GM12878 (cell line): ENCODE data around the gene COL20A1. TPM values are rescaled to one million over a fixed set of nuclear protein-coding genes. Genes with fewer than 3 reads are reported as not detected.

Experiments used
- ATAC-seq: fragments of 200-7000 bp; cut with Tn5 transposase; 3 replicates; pipeline ENCODE4 v1.9.1; 2020; ENCODE audit warnings: mild to moderate bottlenecking, moderate library complexity
- BruUV-seq: library from RNA; stranded (reverse); fragments of 400-500 nt; replicated peaks from 2 replicates; lab custom pipeline; 2021; lab: Mats Ljungman, UMichigan
- CTCF ChIA-PET: fragments of 300-600 bp; sonication (Branson Sonifier 250); formaldehyde crosslinking; extraction: SDS; loops from one replicate; lab custom pipeline; 2021; ENCODE audit warnings: inconsistent platforms; lab: Yijun Ruan, JAX
- POLR2A ChIA-PET: fragments of 350-600 bp; formaldehyde crosslinking; extraction: SDS; loops from one replicate; lab custom pipeline; 2021; ENCODE audit warnings: inconsistent platforms; lab: Charles Lee
- RAD21 ChIA-PET: fragments of 300-600 bp; sonication (Branson Sonifier 250); formaldehyde crosslinking; loops from one replicate; lab custom pipeline; 2023; ENCODE audit warnings: antibody characterized with exemption; ENCODE audit not compliant: unreplicated experiment; lab: Charles Lee
- SMC1A ChIA-PET: fragments of 300-600 bp; sonication (Branson Sonifier 250); formaldehyde crosslinking; loops from one replicate; lab custom pipeline; 2023; ENCODE audit not compliant: unreplicated experiment, uncharacterized antibody; lab: Charles Lee
- DNase-seq: peaks from one replicate; pipeline ENCODE4 v3.0.0-alpha.2; 2011; ENCODE audit warnings: low read depth, low spot score
- FAIRE-seq: peaks from 3 replicates; lab custom pipeline; 2011; peaks lifted over from hg19 to GRCh38; lab: Jason Lieb, UNC
- H2AFZ ChIP-seq: 2 replicates; pipeline ENCODE4 v1.6.0; 2011; ENCODE audit warnings: low read depth, low read length, control low read depth; ENCODE audit not compliant: control insufficient read depth
- H3K27ac ChIP-seq: 2 replicates; pipeline ENCODE4 v1.5.1; 2011; ENCODE audit warnings: control low read depth; ENCODE audit not compliant: control insufficient read depth, insufficient read depth
- H3K27me3 ChIP-seq, 2 experiments: replicated peaks in 1 of 2; 2 replicates each; pipeline versions ENCODE4 v1.6.0 to v1.6.1; 2011; ENCODE audit warnings: low read length in 1 of 2; ENCODE audit not compliant: control insufficient read depth in 2 of 2, insufficient read depth in 2 of 2
- H3K36me3 ChIP-seq, 2 experiments: 2 replicates each; pipeline ENCODE4 v1.5.1; 2011; ENCODE audit warnings: low read length in 1 of 2; ENCODE audit not compliant: control insufficient read depth in 2 of 2, insufficient read depth in 2 of 2
- H3K4me1 ChIP-seq: 2 replicates; pipeline ENCODE4 v1.6.1; 2011; ENCODE audit warnings: mild to moderate bottlenecking, low read length, moderate library complexity, mixed read lengths; ENCODE audit not compliant: control insufficient read depth, insufficient read depth
- H3K4me2 ChIP-seq: 2 replicates; pipeline ENCODE4 v1.6.0; 2011; ENCODE audit warnings: control low read depth; ENCODE audit not compliant: control insufficient read depth, insufficient read depth
- H3K4me3 ChIP-seq: fragments of 200-600 bp; sonication (generic); 2 replicates; pipeline ENCODE4 v1.5.1; 2016
- H3K79me2 ChIP-seq: 2 replicates; pipeline ENCODE4 v1.6.0; 2011; ENCODE audit warnings: low read length; ENCODE audit not compliant: control insufficient read depth, insufficient read depth
- H3K9ac ChIP-seq: 2 replicates; pipeline ENCODE4 v1.8.0; 2011; ENCODE audit warnings: low read length, control low read depth, mixed read lengths; ENCODE audit not compliant: control insufficient read depth, insufficient read depth
- H3K9me3 ChIP-seq: replicated peaks from 3 replicates; pipeline ENCODE4 v1.5.1; 2011; ENCODE audit warnings: mild to moderate bottlenecking, low read length; ENCODE audit not compliant: control insufficient read depth, insufficient read depth
- H4K20me1 ChIP-seq: 2 replicates; pipeline ENCODE4 v1.6.0; 2011; ENCODE audit not compliant: control insufficient read depth, insufficient read depth
- CREM ChIP-seq: IDR thresholded peaks from 2 replicates; pipeline ENCODE4 v1.6.1; 2014; ENCODE audit warnings: antibody characterized with exemption, low read depth
- FOXK2 ChIP-seq: fragments of 450-650 bp; IDR thresholded peaks from 2 replicates; pipeline ENCODE4 v1.6.1; 2017; ENCODE audit warnings: mild to moderate bottlenecking, moderate library complexity
- FOXM1 ChIP-seq: IDR thresholded peaks from 2 replicates; pipeline ENCODE4 v1.6.1; 2012; ENCODE audit warnings: low read depth, mild to moderate bottlenecking, inconsistent platforms, low read length, moderate library complexity
- HDGF ChIP-seq: fragments of 450-650 bp; IDR thresholded peaks from 2 replicates; pipeline ENCODE4 v1.6.1; 2016; ENCODE audit warnings: antibody characterized with exemption
- IRF5 ChIP-seq: fragments of 450-650 bp; IDR thresholded peaks from 2 replicates; pipeline ENCODE4 v1.6.1; 2017; ENCODE audit warnings: borderline replicate concordance
- MEF2A ChIP-seq: IDR thresholded peaks from 2 replicates; pipeline ENCODE4 v1.6.1; 2011; ENCODE audit warnings: low read depth, mild to moderate bottlenecking, low read length, moderate library complexity; ENCODE audit not compliant: insufficient read depth
- MTA3 ChIP-seq: IDR thresholded peaks from 2 replicates; pipeline ENCODE4 v1.6.1; 2012; ENCODE audit warnings: low read length, inconsistent platforms, borderline replicate concordance
- NFXL1 ChIP-seq: fragments of 450-650 bp; IDR thresholded peaks from 2 replicates; pipeline ENCODE4 v1.6.1; 2017; ENCODE audit warnings: antibody characterized with exemption, mild to moderate bottlenecking, borderline replicate concordance
- NRF1 ChIP-seq: conservative IDR thresholded peaks from 2 replicates; pipeline ENCODE4 v1.6.1; 2011; ENCODE audit warnings: mild to moderate bottlenecking, low read depth, low read length, improper control_type of control experiment
- PKNOX1 ChIP-seq: fragments of 450-650 bp; IDR thresholded peaks from 2 replicates; pipeline ENCODE4 v1.6.1; 2016; ENCODE audit warnings: mild to moderate bottlenecking
- POLR2A ChIP-seq: IDR thresholded peaks from 2 replicates; pipeline ENCODE4 v1.6.1; 2011; ENCODE audit warnings: low read depth, mild to moderate bottlenecking, low read length
- RBBP5 ChIP-seq: fragments of 200-600 bp; sonication (generic); conservative IDR thresholded peaks from 2 replicates; pipeline ENCODE4 v1.6.1; 2016
- RUNX3 ChIP-seq: IDR thresholded peaks from 2 replicates; pipeline ENCODE4 v1.6.1; 2012; ENCODE audit warnings: low read length, inconsistent platforms
- SP1 ChIP-seq: IDR thresholded peaks from one replicate; pipeline ENCODE4 v1.6.1; 2011; ENCODE audit warnings: low read depth, low read length
- SREBF1 ChIP-seq: IDR thresholded peaks from 2 replicates; pipeline ENCODE4 v1.6.1; 2012; ENCODE audit warnings: mild to moderate bottlenecking, low read length
- TCF7 ChIP-seq: IDR thresholded peaks from 2 replicates; pipeline ENCODE4 v1.6.1; 2014; ENCODE audit warnings: antibody characterized with exemption, borderline replicate concordance
- ZBTB4 ChIP-seq: fragments of 450-650 bp; formaldehyde crosslinking; IDR thresholded peaks from 2 replicates; pipeline ENCODE4 v1.4.0; 2022; ENCODE audit warnings: mild to moderate bottlenecking, moderate library complexity
- ZNF384 ChIP-seq: IDR thresholded peaks from 2 replicates; pipeline ENCODE4 v1.6.1; 2012; ENCODE audit warnings: low read depth, mild to moderate bottlenecking, low read length, improper control_type of control experiment, borderline replicate concordance
- WGBS: methylation state at CpG from one replicate; pipeline ENCODE4 v1.1.6; 2016; ENCODE audit warnings: low lambda C conversion rate; ENCODE audit not compliant: insufficient replicate concordance, insufficient coverage; ENCODE audit errors: missing lambda C conversion rate; 5-methylcytosine and 5-hydroxymethylcytosine counted together
- in situ Hi-C: fragments of 300-500 bp; cut with MboI; formaldehyde crosslinking; loops from 9 replicates; pipeline ENCODE4 v1.14.3; 2018; ENCODE audit warnings: mixed read lengths
- intact Hi-C: fragments of 100-400 bp; cut with micrococcal nuclease; formaldehyde crosslinking; loops from one replicate; pipeline ENCODE4 v1.14.2; 2022; ENCODE audit not compliant: unreplicated experiment
- polyA plus RNA-seq, 11 experiments: library from polyadenylated mRNA; depleted of rRNA in 4 of 11; unstranded in 6 of 11; stranded (reverse) in 5 of 11; fragments of >200 nt; fragmentation: Nextera tagmentation in 4 of 11; fragmentation: Illumina TruSeq in 1 of 11; extraction: Ambion mirVana in 4 of 11; extraction: Trizol in 1 of 11; gene quantifications; 1 replicate in 1 of 11; 2 replicates in 10 of 11; pipeline versions ENCODE4 v1.2.1 to v1.2.3, GENCODE V29; 2011 to 2016; ENCODE audit warnings: inconsistent platforms in 2 of 11, missing spikeins in 2 of 11, low read depth in 1 of 11
- total RNA-seq, 4 experiments: library from RNA; depleted of rRNA in 3 of 4; stranded (reverse); fragments of >200 nt in 3 of 4; fragmentation: Illumina TruSeq in 1 of 4; extraction: Trizol in 1 of 4; gene quantifications; 2 replicates each; pipeline versions ENCODE4 v1.2.1 to v1.2.3, GENCODE V29; 2013 to 2021
- TF ChIP-seq, protein P1 (sequence below): IDR thresholded peaks from 2 replicates; pipeline ENCODE4 v1.6.1; 2012; ENCODE audit warnings: low read depth, low read length, improper control_type of control experiment

The COL20A1 gene
- total and polyA plus RNA-seq, 10 of the 15 experiments (the other 5 are each of a cell fraction or from before 2014, with no cell fraction given): not detected

- Histone ChIP-seq H3K27ac (no peak overlapping the region), H3K4me3 (no peak overlapping the region), H3K79me2 (no peaks in the 10 kb centered on the region), H3K36me3 (no peaks in the 10 kb centered on the region), H3K27me3 (no peaks in the 10 kb centered on the region), H3K4me1 (no peaks in the 10 kb centered on the region), H3K4me2 (no peak overlapping the region), H4K20me1 (no peaks in the 10 kb centered on the region), H3K9ac (no peak overlapping the region), H2AFZ (no peak overlapping the region), H3K9me3 (no peaks in the 10 kb centered on the region)
- FAIRE-seq (no peak), DNase-seq (no peak), ATAC-seq (no peak)
- in situ Hi-C loops (no loop called here), intact Hi-C loops (no loop called here)
- ChIA-PET POLR2A (no interaction called here), SMC1A (no interaction called here), RAD21 (no interaction called here), CTCF (no interaction called here)
- TF ChIP-seq NFXL1: no peak
- TF ChIP-seq FOXK2: no peak
- TF ChIP-seq SREBF1: no peak
- TF ChIP-seq RBBP5: no peak
- TF ChIP-seq NRF1: no peak
- TF ChIP-seq MEF2A: no peak
- TF ChIP-seq IRF5: no peak
- no peak for TF ChIP-seq MTA3
- no peak for TF ChIP-seq HDGF
- TF ChIP-seq TCF7: no peak
- TF ChIP-seq, protein P1, sequence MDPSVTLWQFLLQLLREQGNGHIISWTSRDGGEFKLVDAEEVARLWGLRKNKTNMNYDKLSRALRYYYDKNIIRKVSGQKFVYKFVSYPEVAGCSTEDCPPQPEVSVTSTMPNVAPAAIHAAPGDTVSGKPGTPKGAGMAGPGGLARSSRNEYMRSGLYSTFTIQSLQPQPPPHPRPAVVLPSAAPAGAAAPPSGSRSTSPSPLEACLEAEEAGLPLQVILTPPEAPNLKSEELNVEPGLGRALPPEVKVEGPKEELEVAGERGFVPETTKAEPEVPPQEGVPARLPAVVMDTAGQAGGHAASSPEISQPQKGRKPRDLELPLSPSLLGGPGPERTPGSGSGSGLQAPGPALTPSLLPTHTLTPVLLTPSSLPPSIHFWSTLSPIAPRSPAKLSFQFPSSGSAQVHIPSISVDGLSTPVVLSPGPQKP: no peak
- TF ChIP-seq SP1: no peak
- TF ChIP-seq POLR2A: no peak
- no peak for TF ChIP-seq PKNOX1
- TF ChIP-seq RUNX3: no peak
- no peak for TF ChIP-seq CREM
- no peak for TF ChIP-seq FOXM1
- TF ChIP-seq ZBTB4 (CRISPR knock-in tag): no peak
- TF ChIP-seq ZNF384: no peak
- 47% methylated on average over 13 of the region's 14 CpGs for WGBS
- no TSS peak for BruUV-seq
Measured at GRCh38 chr20:63316502-63316921, 23.5 kb downstream of the COL20A1 start.
